ENCODE data around the gene CITED4.

Gene CITED4

GRCh38 chr1:40853885-40854170 is 8.3 kb downstream of the CITED4 start:
- no peak for DNase-seq (ENCODE audit: low read depth, low spot score)

GRCh38 chr1:40853113-40853884 is 8.9 kb downstream of the CITED4 start:
- no peak for DNase-seq (ENCODE audit: low read depth, low spot score)

- no peak for DNase-seq (ENCODE audit: low read depth, low spot score)
These were observed 10.5 kb downstream of the CITED4 start for GRCh38 chr1:40851643-40852042.

GRCh38 chr1:40849801-40850592 is 12.2 kb downstream of the CITED4 start:
- peak; percentile 82 for DNase-seq (ENCODE audit: low read depth, low spot score)

GRCh38 chr1:40848530-40849189 is 13.5 kb downstream of the CITED4 start:
- peak; percentile 84 for DNase-seq (ENCODE audit: low read depth, low spot score)

GRCh38 chr1:40847023-40847745 is 15.0 kb downstream of the CITED4 start:
- DNase-seq (ENCODE audit: low read depth, low spot score): peak; percentile 31

GRCh38 chr1:40845895-40846294 is 16.3 kb downstream of the CITED4 start:
- DNase-seq (ENCODE audit: low read depth, low spot score): no peak

GRCh38 chr1:40844887-40845878 is 17.0 kb downstream of the CITED4 start:
- no peak for DNase-seq (ENCODE audit: low read depth, low spot score)

- DNase-seq (ENCODE audit: low read depth, low spot score): no peak
These were observed 18.1 kb downstream of the CITED4 start for GRCh38 chr1:40844079-40844478.

- no peak for DNase-seq (ENCODE audit: low read depth, low spot score)
These were observed 19.5 kb downstream of the CITED4 start for GRCh38 chr1:40842691-40843090.

GRCh38 chr1:40842207-40842606 is 20.0 kb downstream of the CITED4 start:
- no peak for DNase-seq (ENCODE audit: low read depth, low spot score)

- no peak for DNase-seq (ENCODE audit: low read depth, low spot score)
These were observed 20.6 kb downstream of the CITED4 start for GRCh38 chr1:40841602-40842001.

GRCh38 chr1:40840526-40841323 is 21.4 kb downstream of the CITED4 start:
- DNase-seq (ENCODE audit: low read depth, low spot score): no peak

- DNase-seq (ENCODE audit: low read depth, low spot score): no peak
These were observed 22.2 kb downstream of the CITED4 start for GRCh38 chr1:40839943-40840335.

GRCh38 chr1:40838980-40839942 is 22.9 kb downstream of the CITED4 start:
- DNase-seq (ENCODE audit: low read depth, low spot score): no peak

GRCh38 chr1:40838045-40838979 is 23.9 kb downstream of the CITED4 start:
- peak; percentile 45 for DNase-seq (ENCODE audit: low read depth, low spot score)

- no peak for DNase-seq (ENCODE audit: low read depth, low spot score)
These were observed 24.6 kb downstream of the CITED4 start for GRCh38 chr1:40837601-40838000.

- DNase-seq (ENCODE audit: low read depth, low spot score): no peak
These were observed 25.9 kb downstream of the CITED4 start for GRCh38 chr1:40836283-40836682.

All from ELF-1 (cell line).